ENCODE results near the gene FAM168A.
"Not testable (repeated sequence)": the region's sequence is repeated elsewhere in the genome, so short reads cannot be mapped to it uniquely, and the experiment has no call there.

FAM168A gene

GRCh38 chr11:73446766-73447165 lies 151.1 kb downstream of the FAM168A start:
- no peak for ATAC-seq
- TF ChIP-seq ARNTL (CRISPR knock-in tag; IDR thresholded peaks at IDR 0.05; ENCODE audit: borderline replicate concordance, low read depth), result no peak
- TF ChIP-seq RARB (CRISPR knock-in tag; IDR thresholded peaks at IDR 0.05), result no peak
- TF ChIP-seq PATZ1 (CRISPR knock-in tag; IDR thresholded peaks at IDR 0.05; ENCODE audit: borderline replicate concordance), result no peak
- no peak for TF ChIP-seq ZFP30 (CRISPR knock-in tag; IDR thresholded peaks at IDR 0.05)
- no peak for TF ChIP-seq SNAI2 (CRISPR knock-in tag; IDR thresholded peaks at IDR 0.05)
- TF ChIP-seq BACH2 (CRISPR knock-in tag; IDR thresholded peaks at IDR 0.05; ENCODE audit: borderline replicate concordance), result no peak
- no peak for TF ChIP-seq TOX (CRISPR knock-in tag; IDR thresholded peaks at IDR 0.05; ENCODE audit: borderline replicate concordance)
- TF ChIP-seq ESRRG (CRISPR knock-in tag; IDR thresholded peaks at IDR 0.05), result no peak
- no peak for TF ChIP-seq GLIS3 (CRISPR knock-in tag; IDR thresholded peaks at IDR 0.05)
- TF ChIP-seq CSDC2 (CRISPR knock-in tag; IDR thresholded peaks at IDR 0.05), result no peak
- no peak for TF ChIP-seq ZNF565 (CRISPR knock-in tag; conservative IDR thresholded peaks at IDR 0.05; ENCODE audit: low read depth)
- TF ChIP-seq ZNF8 (CRISPR knock-in tag; IDR thresholded peaks at IDR 0.05), result no peak
- TF ChIP-seq CSRNP3 (CRISPR knock-in tag; IDR thresholded peaks at IDR 0.05), result no peak
- no peak for TF ChIP-seq POU6F1 (CRISPR knock-in tag; IDR thresholded peaks at IDR 0.05; ENCODE audit: borderline replicate concordance, low read depth)

GRCh38 chr11:73445980-73446379 lies 151.9 kb downstream of the FAM168A start:
- TF ChIP-seq TCF4 (CRISPR knock-in tag; IDR thresholded peaks at IDR 0.05; ENCODE audit: borderline replicate concordance), result peak; percentile 53; the same call in 1 of the 2 replicates
- no peak for TF ChIP-seq RARB (CRISPR knock-in tag; IDR thresholded peaks at IDR 0.05)
- TF ChIP-seq ISL1 (CRISPR knock-in tag; IDR thresholded peaks at IDR 0.05), result 0 out of 2 replicates have a peak, but pooled peaks have one; percentile 11
- no peak for TF ChIP-seq ARNTL (CRISPR knock-in tag; IDR thresholded peaks at IDR 0.05; ENCODE audit: borderline replicate concordance, low read depth)
- TF ChIP-seq ZC3H10 (CRISPR knock-in tag; IDR thresholded peaks at IDR 0.05), result no peak
- no peak for TF ChIP-seq ZFP30 (CRISPR knock-in tag; IDR thresholded peaks at IDR 0.05)
- ATAC-seq, result no peak

GRCh38 chr11:73439002-73439843 lies 158.7 kb downstream of the FAM168A start:
- ATAC-seq, result peak; percentile 93
- TF ChIP-seq TCF4 (CRISPR knock-in tag; IDR thresholded peaks at IDR 0.05; ENCODE audit: borderline replicate concordance) (peak; percentile 90), CREB5 (CRISPR knock-in tag; IDR thresholded peaks at IDR 0.05; ENCODE audit: low read depth) (0 out of 2 replicates have a peak, but pooled peaks have one; percentile 2), ZC3H10 (CRISPR knock-in tag; IDR thresholded peaks at IDR 0.05) (no peak), GLIS3 (CRISPR knock-in tag; IDR thresholded peaks at IDR 0.05) (no peak)

- ATAC-seq, result not testable (repeated sequence)
Measured at GRCh38 chr11:73436859-73437258, 161.1 kb downstream of the FAM168A start.

- ATAC-seq, result peak; percentile 24; the same call in 1 of the 3 replicates
- TF ChIP-seq ISL1 (CRISPR knock-in tag; IDR thresholded peaks at IDR 0.05) (0 out of 2 replicates have a peak, but pooled peaks have one; percentile 27), TOX (CRISPR knock-in tag; IDR thresholded peaks at IDR 0.05; ENCODE audit: borderline replicate concordance) (no peak)
Measured at GRCh38 chr11:73431396-73431795, 166.5 kb downstream of the FAM168A start.
